Inflammatory macrophage treated with lipopolysaccharide for 4 hours (primary cell): ENCODE data around the gene POLR1G.
"Not testable (repeated sequence)": the region's sequence is repeated elsewhere in the genome, so short reads cannot be mapped to it uniquely, and the experiment has no call there.

ENCODE experiments used
- DNase-seq: peaks from one replicate; pipeline ENCODE4 v3.0.0-alpha.2; 2020

The POLR1G gene

GRCh38 chr19:45401815-45402214, 4.6 kb upstream of the POLR1G start:
- DNase-seq = no peak

- DNase-seq = no peak
These were observed 4.0 kb upstream of the POLR1G start for GRCh38 chr19:45402298-45403061.

- no peak for DNase-seq
These were observed 3.2 kb upstream of the POLR1G start for GRCh38 chr19:45403272-45403671.

DNA sequence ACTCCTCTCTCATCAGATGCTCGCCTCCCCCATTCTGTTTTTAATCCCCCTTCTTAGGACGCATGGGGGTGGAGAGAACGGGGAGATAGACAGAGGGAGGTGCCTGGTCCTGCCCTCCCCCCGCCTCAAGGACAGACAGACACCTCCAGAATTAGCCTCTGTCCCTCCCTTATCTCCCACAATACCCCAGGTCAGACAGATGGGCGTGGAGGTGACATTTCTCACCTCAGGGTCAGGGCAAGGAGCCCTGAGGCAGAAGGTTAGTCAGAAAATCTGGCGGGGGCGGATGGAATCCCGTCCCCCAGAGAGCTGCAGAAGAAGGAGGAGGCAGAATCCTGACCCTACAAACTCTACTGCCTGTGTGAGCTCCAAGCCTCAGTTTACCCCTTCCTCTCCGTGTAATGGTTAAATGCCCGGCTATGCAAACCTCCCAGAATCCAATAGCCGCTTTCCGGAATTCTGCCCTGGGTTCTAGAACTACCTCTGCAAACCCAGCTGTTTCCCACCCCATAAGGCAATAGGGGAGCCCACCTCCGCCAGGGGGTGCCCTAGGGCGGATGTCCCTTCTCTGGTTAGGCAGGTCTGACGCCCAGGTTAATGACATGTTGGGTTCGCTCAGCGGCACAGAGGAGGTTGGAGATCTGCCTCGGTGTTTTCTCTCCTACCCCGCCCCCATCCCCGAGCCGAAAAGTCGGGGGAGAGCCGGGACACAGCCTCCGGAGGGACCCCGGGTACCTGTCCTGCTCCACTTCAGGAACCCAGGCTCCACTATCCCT, 2.5 kb upstream of the POLR1G start:
- no peak for DNase-seq

DNA sequence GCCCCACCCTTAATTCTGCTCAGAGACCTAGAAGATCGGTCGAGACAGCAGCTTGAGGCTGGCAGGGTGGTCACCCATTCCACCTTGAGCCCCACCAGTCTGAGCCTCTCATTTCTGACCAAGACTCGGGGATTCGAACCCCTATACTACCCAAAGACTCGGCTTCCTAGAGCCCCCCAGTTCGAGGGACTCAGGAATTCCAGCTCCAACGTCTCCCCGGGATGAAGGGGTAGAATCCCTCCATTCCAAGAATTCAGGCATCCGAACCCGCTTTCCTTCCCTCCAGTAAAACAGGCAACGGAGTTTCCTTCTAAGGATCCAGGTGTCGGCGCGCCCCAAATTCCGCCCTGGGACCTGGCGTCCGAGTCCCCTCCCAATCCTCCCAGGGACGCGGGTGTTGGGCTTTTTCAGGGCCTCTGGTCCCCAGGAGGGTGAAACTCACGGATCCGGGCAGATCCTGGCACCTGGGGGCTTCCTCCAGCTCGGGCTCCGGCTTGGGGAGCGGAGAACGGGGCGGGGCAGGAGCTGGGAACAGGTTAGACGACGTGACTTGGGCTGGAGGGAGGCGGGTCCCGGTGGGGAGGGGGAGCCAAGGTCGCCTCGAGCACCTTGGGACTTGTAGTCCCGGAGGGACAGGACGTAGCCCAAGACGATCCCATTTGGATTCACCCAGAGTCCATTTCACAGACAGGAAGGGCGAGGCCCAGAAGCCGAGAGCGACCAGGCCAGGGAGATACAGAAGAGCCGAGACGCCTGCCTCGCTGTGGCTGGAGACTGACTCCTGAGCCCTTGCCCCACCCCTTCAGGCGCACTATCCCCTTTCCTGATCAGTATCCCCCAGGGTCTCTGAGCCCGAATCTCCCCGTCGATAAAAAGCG, 1.6 kb upstream of the POLR1G start, which contains the start of gene PPP1R13L:
PPP1R13L (minus strand) TSS at position 513 of the 878 bp plus-strand sequence. CDS start 6,751 bp downstream, outside the sequence.
- DNase-seq = no peak

GRCh38 chr19:45405435-45406225, 814 bp upstream of the POLR1G start:
- DNase-seq = peak; percentile 83

- no peak for DNase-seq
These were observed 589 bp downstream of the POLR1G start for GRCh38 chr19:45407091-45407375.

DNA sequence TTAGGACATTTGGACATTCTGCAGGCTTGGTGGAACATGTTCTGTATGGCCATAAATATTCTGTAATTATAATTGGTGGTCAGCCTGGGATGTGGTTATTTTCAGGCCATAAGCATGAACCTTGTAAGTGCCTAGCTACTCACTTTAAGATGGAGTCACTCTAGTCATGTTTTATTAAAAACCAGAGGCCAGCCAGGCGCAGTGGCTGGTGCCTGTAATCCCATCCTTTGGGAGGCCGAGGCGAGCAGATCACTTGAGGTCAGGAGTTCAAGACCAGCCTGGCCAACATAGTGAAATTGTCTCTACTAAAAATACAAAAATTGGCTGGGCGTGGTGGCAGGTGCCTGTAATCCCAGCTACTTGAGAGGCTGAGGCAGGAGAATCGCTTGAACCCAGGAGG, 1.1 kb downstream of the POLR1G start:
- DNase-seq = not testable (repeated sequence)

DNA sequence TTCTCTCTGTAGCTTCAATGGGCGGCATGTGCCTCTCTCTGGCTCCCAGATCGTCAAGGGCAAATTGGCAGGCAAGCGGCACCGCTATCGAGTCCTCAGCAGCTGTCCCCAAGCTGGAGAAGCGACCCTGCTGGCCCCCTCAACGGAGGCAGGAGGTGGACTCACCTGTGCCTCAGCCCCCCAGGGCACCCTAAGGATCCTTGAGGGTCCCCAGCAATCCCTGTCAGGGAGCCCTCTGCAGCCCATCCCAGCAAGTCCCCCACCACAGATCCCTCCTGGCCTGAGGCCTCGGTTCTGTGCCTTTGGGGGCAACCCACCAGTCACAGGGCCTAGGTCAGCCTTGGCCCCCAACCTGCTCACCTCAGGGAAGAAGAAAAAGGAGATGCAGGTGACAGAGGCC, 1.7 kb downstream of the POLR1G start:
- no peak for DNase-seq

DNA sequence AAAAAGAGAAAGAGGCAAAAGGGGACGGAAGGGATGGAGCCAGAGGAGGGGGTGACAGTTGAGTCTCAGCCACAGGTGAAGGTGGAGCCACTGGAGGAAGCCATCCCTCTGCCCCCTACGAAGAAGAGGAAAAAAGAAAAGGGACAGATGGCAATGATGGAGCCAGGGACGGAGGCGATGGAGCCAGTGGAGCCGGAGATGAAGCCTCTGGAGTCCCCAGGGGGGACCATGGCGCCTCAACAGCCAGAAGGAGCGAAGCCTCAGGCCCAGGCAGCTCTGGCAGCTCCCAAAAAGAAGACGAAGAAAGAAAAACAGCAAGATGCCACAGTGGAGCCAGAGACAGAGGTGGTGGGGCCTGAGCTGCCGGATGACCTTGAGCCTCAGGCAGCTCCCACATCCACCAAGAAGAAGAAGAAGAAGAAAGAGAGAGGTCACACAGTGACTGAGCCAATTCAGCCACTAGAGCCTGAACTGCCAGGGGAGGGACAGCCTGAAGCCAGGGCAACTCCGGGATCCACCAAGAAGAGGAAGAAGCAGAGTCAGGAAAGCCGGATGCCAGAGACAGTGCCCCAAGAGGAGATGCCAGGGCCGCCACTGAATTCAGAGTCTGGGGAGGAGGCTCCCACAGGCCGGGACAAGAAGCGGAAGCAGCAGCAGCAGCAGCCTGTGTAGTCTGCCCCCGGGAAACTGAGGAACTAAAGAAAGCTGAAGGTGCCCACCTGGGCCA, 2.5 kb downstream of the POLR1G start:
- no peak for DNase-seq

GRCh38 chr19:45409557-45409920, 3.1 kb downstream of the POLR1G start:
- DNase-seq = peak; percentile 21

GRCh38 chr19:45410330-45410729, 3.9 kb downstream of the POLR1G start:
- DNase-seq = not testable (repeated sequence)

GRCh38 chr19:45413497-45413896, 7.1 kb downstream of the POLR1G start:
- no peak for DNase-seq

GRCh38 chr19:45414468-45414867, 8.0 kb downstream of the POLR1G start:
- no peak for DNase-seq

DNA sequence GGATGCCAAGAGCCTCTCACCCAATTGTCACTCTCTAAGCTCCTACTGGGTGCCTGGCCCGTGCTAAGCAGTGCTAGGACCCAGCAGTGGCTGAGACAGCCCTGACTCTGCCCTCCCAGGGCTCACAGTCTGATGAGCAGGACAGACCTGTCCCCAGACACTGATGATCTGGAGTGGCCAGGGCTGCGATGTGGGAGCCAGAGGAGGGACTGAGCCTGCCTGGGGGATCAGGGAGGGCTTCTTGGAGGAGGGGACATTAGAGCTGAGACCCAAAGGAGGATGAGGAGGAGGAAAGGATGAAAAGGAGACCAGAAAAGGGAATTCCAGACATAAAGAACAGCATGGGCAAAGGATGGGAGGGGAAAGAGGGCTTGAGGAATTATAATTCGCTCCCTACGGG, 10.7 kb downstream of the POLR1G start:
- DNase-seq = no peak

DNA sequence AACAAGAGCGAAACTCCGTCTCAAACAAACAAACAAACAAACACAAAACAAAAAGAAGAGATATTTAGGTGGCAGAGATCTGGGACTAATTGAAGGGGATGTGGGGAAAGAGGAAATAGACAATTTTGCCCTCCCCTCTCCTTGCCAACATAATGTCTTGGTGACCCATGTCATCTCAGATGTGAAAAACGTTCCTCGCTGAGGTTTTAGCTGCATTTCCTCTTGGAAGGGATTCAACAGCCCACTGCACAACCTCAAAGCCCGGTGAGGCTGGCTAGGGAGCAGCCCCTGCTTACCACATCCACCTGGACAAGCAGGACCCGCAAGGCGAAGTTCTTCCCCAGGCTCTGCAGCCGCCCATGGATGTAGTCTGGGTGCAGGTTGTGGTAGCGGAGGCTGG, 12.4 kb downstream of the POLR1G start:
- DNase-seq = no peak

DNA sequence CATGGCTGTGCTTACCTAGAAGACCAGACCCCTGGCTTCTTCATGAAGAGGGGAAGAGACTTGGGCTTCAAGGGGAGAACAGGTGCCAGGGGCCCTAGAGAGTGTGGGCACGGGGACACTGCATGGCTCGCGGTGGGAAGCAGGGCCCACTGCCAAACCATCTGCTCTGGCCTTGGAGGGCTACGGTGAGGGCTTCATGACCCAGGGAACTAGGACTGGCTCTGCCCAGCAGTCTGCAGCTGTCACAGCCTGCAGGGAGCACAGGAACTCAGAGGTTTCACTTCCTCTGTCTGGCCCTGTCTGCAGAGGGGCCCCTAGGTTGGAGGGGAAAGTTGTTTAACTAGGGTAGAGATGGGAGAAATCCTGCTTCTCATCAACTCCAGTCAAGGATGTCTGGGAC, 13.0 kb downstream of the POLR1G start:
- peak; percentile 86 for DNase-seq

DNA sequence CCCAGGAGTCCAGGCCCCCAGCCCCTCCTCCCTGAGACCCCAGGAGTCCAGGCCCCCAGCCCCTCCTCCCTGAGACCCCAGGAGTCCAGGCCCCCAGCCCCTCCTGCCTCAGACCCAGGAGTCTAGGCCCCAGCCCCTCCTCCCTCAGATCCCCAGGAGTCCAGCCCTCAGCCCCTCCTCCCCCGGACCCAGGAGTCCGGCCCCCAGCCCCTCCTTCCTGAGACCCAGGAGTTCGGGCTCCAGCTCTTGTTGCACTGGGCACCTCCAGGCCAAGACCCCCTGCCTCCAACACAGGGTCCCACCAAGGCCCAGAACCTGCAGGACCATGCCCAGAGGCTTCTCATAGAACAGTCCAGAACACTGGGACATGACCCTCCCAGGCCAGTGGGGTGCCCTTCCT, 13.5 kb downstream of the POLR1G start:
- DNase-seq = no peak

DNA sequence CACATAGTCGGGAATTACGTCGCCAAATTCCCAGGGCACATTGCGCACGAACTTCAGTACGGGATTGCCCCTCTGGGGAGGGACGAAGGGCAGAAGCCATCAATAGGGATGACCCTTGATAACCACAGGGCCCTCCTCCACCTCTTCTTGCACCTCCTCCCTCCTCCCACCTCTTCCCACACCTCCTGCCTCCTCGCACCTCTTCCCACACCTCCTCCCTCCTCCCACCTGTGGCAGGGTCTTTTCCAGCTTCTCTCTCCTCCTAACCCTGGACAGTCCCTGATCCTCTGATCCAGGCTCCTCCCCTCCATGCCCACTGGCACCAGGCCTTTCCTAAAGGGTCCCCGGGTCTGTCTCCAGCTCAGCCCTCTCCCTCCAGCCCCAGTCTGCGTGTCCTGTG, 13.9 kb downstream of the POLR1G start:
- DNase-seq = no peak

- DNase-seq = no peak
These were observed 14.4 kb downstream of the POLR1G start for GRCh38 chr19:45420871-45421270.

DNA sequence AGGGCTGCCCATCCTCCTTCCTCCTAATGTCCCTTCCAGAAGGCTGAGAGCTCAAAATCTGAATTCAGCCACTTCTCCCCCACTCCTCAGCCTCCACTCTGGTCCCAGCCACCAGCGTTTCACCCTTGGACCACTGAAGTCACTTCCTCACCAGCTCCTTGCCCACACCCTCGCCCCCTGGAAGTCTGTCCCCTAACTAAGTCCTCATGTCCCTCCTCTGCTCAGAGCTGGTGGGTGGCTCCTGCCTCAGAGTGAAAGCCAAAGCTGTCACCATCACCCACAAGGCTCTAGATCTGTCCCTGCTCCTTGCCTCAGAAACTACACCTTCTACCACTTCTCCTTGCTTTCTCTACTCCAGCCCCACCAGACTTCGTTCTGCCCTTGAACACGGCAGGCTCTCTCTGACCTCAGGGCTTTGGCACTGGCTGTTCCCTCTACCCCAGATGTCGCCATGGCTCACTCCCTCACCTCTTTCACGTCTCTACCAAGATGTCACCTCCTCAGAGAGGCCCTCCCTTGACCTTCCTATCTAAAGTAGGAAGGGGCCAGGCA, 15.6 kb downstream of the POLR1G start:
- DNase-seq = no peak
